Prostate gland (tissue), 1 donor: ENCODE results near the gene HARS2.
"Not testable (repeated sequence)": the region's sequence is repeated elsewhere in the genome, so short reads cannot be mapped to it uniquely, and the experiment has no call there.

ENCODE experiments used
- POLR2A ChIP-seq: fragments of 450-650 bp; IDR thresholded peaks from one replicate; pipeline ENCODE4 v1.6.1; 2016; ENCODE audit warnings: antibody characterized with exemption, mild to moderate bottlenecking
- POLR2AphosphoS5 ChIP-seq: sonication (generic); formaldehyde crosslinking; IDR thresholded peaks from one replicate; pipeline ENCODE4 v1.6.1; 2017; ENCODE audit warnings: antibody characterized with exemption

DNA sequence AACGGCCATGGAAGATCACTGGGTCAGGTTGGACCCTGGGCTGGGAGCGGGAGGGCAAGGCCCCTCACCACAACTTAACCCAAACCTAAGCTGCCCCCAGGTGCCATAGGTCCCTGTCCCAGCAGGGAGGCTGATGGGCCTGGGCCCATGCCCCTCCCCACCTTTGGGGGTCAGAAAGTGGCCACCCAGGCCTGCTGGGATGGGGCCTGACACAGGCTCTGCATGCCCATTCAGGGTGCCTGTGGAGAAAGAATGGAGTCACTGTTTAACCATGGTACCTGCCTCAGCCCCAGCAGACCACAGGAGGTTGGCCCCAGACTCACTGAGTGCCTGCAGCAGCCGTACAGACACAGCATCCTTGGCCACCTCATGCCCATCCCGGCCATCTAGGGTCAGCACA, 20.2 kb upstream of the HARS2 start:
- TF ChIP-seq POLR2A, POLR2AphosphoS5: not testable (repeated sequence)
